ENCODE data around the gene ZCCHC4.
"Not testable (repeated sequence)": the region's sequence is repeated elsewhere in the genome, so short reads cannot be mapped to it uniquely, and the experiment has no call there.

Gene ZCCHC4

DNA sequence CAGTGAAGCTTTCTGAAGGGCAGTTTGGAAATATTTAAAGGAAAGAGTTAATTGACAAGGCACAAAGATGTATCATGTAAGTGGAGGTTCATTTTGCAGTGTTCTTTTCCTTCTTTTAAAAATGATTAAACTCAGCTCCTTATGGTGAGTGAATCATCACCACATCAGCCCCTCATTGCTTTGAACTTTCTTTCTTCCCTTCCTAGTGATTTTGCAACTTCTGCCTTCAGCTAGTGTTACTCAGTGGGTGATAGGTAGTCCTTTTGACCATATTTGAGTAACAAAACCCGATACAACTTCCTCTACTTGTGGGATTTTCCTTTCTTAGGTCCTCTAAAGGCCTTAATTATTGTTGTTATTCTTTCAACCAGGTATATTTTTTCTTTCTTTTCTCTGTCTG, 8.2 kb downstream of the ZCCHC4 start:
- no peak for DNase-seq (ENCODE audit: low spot score)

DNA sequence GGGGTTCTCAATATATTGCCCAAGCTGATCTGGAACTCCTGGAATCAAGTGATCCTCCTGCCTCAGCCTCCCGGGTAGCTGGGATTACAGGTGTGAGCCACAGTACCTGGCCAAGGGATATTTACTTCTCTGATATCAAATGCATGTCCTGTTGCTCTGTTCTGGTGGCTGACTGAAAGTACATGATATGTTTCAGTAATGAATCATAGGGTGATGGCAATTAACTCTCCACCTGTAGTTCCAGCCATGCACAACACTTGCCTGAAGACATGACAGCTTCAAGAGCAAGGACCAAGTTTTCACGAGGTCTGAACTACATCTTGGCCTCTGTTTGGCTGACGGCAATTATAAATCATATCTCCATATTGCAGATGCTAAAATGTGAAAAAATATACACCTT, 9.1 kb downstream of the ZCCHC4 start:
- DNase-seq (ENCODE audit: low spot score), result no peak

DNA sequence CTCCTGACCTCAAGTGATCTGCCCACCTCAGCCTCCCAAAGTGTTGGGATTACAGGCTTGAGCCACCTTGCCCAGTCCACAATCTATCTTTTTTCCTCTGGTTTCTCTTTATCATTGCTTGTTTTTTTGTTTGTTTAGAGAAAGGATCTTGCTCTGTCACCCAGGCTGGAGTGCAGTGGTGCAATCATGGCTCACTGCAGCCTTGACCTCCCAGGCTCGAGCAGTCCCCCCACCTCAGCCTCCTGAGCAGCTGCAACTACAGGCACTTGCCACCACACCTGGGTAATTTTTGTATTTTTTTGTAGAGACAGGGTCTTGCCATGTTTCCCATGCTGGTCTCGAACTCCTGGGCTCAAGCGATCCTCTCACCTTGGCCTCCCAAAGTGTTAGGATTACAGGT, 15.9 kb downstream of the ZCCHC4 start:
- DNase-seq (ENCODE audit: low spot score), result not testable (repeated sequence)

DNA sequence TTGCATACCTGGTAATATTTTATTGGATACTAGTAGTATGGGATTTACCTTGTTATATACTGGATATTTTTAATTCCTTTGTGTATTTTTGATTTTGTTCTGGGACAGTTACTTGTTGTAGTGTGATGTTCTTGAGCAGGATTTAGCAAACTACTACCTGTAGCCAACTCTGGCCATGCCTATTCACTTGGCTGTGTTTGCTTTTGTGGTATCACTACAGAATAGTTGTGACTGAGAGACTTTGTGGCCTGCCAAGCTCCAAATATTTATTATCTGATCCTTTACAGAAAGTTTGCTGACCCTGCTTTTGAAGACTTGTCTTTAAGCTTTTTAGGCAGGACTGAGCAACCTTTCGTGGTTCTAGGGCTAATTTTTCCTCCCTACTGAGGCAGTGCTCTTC, 17.8 kb downstream of the ZCCHC4 start:
- DNase-seq (ENCODE audit: low spot score), result no peak

DNA sequence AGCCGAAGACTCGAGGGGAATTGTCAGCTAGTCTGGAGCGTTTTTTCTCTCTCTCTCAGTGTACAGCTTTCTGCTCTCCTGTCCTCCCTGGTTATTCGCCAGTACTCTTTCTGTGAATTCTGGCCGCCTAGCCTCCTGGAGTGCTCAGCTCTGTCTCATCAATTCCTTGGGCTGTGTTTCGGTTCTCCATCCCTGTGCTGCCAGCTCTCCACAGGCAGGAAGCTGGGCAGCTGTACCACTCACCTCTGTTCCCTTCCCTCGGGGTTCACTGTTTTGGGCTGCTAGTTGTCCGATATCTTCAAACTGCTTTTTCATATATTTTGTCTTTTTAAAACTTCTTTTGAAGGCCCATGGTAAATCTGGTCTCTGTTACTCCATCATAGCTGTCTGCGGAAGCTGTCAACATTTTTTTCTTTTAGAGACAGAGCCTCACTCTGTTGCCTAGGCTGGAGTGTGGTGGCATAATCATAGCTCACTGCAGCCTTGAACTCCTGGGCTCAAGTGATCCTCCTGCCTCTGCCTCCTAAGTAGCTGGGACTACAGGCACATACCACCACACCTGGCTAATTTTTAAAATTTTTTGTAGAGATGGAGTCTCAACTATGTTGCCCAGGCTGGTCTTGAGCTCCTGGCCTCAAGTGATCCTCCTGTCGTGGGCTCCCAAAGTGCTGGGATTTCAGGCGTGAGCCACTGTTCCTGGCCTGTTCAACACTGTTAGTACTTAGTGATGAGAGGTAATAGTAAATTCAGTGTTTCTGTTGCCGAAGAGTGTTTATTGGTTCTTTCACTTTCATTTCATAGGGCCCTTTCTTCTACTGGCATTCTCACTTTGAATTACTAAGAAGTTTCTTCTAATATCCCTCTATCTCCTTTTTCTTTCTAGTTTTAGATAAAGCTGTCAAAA, 18.6 kb downstream of the ZCCHC4 start:
- DNase-seq (ENCODE audit: low spot score), result no peak

DNA sequence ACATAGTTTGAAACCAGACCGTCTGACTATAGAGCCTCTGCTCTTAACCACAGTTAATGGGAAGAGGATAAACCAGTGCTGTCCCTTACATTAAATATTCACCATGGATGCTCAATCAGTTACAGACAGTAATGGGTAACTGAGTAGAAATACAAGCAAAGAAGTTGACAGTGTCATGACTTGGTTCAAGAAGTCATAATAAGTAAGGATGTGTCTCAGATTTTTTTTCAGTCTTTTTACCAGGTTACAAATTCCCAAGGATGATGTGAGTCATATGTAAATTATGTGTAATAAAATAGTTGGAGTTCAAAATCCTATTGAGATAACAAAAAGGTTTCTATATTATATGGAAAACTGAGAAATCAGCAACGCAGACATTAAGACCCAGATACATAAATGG, 31.1 kb downstream of the ZCCHC4 start:
- DNase-seq (ENCODE audit: low spot score), result no peak

DNA sequence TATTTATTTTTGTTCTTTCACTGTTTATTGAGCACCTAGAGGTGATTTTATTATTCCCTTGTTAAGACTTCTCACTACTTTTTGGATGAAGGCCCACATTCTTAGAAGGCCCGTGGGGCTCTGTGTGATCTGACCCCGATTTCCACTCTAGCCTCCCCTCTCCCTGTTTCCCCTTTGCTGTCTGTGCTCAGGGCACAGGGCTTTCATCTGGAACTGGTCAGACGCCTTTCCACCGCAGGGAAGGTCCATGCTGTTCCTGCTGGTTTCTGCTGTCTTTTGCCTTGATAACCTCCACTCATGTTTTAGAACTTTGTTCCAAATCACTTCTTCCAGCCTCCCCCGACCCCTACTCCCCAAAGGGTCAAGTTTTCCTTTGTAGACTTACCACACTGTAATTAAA, 33.2 kb downstream of the ZCCHC4 start:
- DNase-seq (ENCODE audit: low spot score), result no peak

DNA sequence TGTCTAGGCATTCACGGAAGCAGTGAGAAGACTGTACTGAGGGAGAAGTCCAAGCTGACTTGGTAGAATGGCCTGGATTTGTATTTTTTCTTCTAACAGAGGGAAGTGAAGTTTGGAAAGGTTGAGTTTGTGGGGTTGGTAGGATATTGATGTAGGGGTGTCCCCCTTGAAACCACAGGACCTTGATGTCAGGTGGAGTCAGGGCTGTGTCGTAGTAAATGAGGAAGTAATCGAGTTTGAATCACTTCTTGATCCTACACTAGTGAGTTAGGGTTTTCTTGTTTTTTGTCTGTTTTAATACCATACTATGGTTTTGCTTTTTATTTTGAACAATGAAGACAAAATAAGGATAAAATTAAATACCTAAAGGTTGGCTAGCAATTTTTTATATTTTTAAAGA, 34.3 kb downstream of the ZCCHC4 start:
- no peak for DNase-seq (ENCODE audit: low spot score)

DNA sequence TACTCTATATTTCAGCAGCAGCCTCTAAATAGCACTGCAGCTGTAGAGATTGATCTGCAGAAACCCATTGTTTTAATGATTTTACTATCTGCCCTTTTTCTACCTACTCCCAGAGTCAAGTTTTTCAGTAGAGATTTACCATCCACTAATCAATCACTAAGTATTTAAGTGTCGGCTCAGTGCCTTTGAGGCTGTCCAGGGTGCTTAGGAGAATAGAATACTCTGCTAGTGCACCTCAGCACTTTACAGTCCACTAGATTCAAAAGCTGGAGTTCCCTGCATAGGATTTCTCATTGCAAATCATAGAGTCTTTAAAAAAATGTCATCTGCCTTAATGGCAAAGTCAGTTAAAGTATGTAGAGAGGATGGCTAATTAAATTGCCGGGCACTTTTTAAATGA, 34.9 kb downstream of the ZCCHC4 start:
- no peak for DNase-seq (ENCODE audit: low spot score)

DNA sequence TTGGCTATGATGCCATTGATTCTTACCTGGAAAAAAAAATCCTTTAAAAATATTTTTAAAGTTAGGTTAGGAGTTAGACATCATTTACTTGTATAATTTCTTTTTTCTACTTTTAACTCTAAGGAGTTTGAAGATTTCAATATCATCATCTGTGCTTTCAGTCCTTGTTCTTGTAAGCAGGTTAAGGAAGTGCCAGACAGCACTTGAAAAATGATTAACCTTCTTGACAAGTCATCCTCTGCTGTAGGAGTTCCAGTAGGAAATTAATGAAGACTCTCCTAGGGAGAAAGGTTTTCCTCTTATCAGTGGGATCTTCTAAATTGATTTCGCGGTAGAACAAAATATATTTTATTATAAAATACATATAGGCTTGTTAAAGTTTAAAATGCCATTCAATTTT, 35.4 kb downstream of the ZCCHC4 start:
- DNase-seq (ENCODE audit: low spot score), result no peak

DNA sequence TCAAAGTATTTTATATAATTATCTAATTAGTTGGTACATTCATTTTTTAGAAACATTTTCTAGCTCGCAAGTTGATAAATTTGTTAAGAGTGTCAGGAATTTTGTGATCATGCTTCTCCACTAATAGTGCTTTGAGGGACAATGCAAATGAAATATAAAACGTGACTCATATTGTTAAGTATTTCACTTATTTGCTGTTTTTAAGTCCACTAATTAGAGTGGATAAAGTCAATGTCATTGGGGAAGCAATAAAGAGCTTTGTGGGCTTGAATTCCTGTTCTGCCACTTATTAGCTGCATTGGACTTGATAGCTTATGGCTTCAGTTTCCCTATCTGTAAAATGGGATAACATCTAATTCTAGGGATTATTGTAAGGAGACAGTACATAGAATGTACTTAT, 38.0 kb downstream of the ZCCHC4 start:
- DNase-seq (ENCODE audit: low spot score), result no peak

DNA sequence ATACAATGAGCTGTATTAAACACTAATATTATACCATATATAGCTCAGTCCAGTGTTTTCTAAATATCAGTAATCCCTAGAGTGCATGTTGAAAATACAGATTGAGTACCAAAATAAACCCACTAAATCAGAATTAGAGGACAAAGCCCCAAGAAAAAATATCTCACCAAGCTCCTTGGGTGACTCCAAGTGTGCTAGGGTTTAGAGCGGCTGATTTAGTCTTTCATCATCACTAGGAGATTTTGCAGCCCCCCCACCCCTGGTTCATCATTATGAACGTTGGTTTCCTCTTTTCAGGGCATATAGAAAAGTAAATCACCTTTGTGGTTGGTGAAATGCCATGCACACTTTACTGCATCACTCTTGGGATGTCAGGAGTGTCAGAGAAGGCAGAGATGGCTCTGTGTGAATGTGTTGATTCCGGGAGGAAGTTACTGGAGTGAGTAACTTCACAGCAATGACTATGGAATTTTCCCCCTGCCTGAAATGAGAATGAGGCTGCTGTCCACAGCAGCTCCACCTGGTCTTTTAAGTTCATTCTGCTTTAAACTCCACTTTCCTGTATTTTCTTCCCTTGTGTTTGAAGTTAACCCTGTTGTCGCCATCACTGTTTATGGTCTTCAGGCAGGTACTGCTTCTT, 39.3 kb downstream of the ZCCHC4 start:
- DNase-seq (ENCODE audit: low spot score), result no peak

DNA sequence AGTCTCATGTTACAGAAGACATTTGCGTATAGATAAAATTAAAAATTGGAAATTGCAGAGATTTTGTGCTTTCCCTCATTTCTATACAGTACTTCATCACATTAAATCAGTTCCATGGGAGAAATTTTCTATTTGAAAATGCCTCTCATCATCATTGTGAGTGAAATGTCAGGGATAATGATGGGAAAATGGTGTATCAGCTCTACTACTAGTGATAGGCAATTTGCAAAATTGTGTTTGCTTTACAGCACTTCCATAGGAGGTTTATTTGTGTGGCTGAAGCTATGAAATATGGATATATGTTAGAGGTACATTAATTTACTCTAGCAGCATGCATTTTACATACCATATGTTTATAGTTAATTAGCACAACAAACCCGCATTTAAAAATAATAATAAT, 43.5 kb downstream of the ZCCHC4 start:
- no peak for DNase-seq (ENCODE audit: low spot score)

DNA sequence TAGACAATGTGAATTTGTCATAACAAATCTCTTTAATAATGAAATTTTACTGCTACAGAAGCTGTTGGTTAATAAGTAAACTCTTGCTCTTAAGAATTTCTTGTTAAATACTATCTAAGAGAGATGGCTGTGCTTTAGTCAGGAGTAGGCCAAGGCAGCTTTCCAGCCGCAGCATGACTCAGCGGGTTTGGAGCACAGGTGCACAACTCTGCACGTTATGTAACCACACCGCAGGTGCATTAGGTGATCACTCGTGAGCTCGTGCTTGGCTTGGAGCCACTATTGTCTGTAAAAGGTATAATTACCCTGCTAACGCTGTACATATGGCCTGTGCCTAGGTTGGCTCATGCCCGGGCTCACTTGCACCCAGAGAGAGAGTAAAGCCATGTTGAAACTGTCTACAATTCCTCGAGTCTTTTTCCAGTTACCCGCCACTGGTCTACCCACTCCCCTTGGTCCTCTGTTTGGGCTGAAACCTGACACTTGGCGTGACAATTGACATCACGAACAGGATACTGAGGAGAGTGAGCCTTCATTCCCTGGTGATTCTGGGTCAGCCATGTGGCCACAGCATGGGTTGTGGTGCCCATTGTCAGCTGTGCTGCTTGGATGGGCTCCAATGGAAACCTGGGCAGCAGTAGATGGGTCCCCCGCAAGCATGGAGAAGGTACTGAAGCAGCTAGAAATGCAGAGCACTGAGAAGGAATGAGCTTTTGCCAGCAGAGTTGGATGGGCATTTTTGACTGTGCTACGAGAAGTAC, 46.1 kb downstream of the ZCCHC4 start:
- DNase-seq (ENCODE audit: low spot score), result peak; percentile 22

DNA sequence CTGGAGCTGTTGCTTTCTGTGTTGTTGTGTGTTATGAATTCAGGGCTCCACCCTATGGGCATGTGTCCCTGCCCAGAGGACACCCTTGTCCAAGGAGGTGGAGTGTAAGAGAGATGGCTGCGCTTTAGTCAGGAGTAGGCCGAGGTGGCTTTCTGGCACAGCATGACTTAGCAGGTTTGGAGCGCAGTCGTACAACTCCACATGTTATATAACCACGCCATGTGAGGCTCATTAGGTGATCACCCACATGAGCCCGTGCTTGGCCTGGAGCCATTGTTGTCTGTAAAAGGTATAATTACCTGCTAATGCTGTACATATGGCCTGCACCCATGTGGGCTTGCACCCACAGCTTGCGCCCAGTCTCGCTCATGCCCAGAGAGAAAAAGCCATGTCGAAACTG, 48.7 kb downstream of the ZCCHC4 start:
- no peak for DNase-seq (ENCODE audit: low spot score)

DNA sequence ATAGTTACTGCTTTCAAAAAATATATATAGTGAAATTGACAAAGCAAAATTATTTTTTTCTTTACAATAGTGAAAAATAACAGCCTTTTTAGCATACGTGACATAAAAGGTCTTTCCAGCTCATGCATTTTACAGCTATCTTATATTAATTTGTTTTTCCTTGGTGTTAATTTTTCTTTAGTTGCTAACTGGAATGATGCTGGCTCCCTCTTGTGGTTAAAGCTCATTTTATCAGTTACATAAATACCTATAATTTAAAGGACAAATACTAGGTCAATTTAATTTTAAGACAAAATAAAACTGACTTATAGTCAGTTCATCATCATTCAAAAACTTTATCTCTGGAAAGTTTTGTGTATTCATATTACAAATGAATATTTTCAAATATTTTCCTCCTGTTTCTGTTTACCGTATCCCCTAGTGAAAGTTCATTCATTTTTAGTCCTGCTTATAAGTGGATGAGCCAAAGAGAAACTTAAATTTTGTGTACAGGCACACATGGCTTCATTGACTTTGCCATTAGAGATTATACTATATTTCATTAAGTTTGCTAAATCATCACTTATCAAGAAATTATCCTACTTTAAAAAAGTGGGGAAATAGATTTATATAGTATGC, 54.5 kb downstream of the ZCCHC4 start:
- no peak for DNase-seq (ENCODE audit: low spot score)

DNA sequence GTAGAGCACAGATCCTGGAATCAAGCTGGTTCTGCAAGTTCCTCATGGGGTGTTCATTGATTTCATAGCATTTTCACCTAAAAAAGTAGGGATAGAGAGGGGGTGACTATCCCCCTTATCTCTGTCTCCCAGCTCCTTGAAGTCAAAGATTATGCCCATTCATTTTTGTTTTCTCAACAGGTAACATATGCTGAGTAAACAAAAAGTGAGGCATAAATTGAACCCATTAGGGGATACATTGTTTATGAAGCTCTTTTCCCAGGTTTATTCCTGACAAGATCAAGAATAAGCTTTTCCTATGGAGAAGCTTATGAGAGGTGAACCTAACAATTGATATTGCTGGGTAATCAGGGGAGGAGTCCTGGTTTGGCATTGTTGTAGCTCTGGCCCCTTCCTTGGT, 55.3 kb downstream of the ZCCHC4 start:
- no peak for DNase-seq (ENCODE audit: low spot score)

DNA sequence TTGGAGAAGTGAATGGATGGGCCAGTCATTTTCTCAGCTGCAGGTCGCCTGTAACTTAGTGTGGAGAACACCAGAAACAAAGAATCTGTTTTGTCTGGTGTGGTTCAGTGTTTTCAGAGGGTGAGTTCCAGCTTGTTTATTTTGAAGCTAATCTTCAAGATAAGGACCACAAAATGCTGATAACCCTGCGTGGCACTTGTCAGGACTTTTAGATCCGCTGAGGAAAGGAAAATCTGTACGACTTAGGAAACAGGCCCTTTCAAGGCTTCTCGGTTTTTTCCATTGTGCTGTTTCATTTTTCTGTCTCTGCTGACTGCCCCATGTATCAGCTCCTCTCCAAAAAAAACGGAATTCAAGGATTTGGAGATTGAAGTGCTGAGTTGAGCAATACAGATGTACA, 55.7 kb downstream of the ZCCHC4 start:
- DNase-seq (ENCODE audit: low spot score), result no peak

DNA sequence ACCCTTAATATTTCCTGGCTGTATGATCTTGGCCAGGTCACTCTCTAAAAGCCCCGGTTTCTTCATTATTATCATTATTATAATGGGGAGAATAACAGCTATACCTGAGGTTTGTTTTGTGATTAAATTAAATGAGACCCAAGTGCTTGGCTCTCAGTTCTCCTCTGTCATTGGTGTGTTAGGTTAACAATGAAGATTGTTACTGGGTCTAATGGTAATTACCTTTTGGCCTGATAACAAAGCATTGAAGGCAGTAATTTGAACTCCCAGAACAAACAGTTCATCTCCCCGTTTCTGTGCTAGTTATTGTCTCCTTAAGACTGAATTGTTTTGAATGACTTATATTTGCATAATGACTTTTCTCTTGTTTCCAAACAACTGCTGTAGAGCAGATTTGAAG, 57.7 kb downstream of the ZCCHC4 start:
- no peak for DNase-seq (ENCODE audit: low spot score)

DNA sequence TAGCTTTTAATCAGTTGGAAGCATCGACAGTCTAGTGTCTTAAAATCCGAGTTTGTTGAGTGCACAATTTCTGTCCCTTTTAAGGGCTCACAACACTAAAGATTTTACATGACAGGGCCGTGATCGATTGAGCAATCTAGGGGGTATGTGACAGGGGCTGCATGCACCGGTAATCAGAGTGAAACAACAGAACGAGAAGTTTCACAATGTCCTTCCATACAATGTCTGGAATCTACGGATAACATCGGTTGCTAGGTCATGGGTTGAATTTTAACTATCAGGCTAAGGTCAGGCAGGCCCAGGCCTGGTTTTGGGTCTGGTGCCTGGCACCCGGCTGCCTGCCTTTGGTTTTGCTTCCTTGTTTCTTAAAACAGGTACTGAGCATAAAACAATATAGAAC, 60.0 kb downstream of the ZCCHC4 start:
- DNase-seq (ENCODE audit: low spot score), result not testable (repeated sequence)

DNA sequence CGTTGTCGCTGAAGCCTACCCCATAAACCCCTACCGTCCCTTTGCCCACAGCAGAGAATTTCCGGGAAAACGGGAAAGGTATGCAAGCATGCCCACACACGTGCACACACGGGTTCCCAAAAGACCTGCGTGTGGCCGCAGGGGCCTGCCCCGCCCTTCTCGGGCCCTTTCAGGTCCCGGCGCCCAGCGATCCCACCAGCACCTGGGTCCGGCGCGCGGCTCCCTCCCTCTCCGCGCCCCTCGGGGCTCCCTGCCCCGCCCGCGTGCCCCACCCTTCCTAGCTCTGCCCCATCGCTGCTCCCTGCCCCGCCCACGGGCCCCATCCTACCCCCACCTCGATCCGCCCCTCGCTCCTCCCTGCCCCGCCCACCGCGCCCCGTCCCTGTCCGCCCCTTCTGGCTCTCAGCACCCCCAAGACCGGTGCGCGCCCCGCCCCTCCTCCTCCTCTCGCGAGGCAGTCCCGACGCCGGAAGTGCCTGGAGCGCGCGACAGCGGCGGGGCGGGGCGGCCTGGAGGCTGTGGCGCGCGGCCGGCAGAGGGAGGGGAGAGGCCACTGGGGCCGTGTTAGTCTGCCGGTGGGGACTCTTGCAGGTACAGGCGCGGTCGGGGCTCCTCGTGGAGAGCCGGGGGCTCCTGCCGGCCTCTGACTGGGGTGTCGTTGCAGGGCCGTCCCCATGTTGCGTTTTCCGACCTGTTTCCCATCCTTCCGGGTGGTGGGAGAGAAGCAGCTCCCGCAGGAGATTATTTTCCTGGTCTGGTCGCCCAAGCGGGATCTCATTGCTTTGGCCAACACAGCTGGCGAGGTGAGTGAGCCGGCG, 64.4 kb downstream of the ZCCHC4 start, which contains the start of gene ANAPC4:
TSS of gene ANAPC4 (plus strand) at position 510 of the 818 bp plus-strand sequence. CDS start at position 675, 165 bp downstream.
- peak; percentile 98 for DNase-seq (ENCODE audit: low spot score)
